22Rv1 (cell line): ENCODE measurements around the gene MMP14.
A peak's percentile ranks its signal among the peaks of the same experiment; 100 is the strongest.
"Not testable (repeated sequence)": the region's sequence is repeated elsewhere in the genome, so short reads cannot be mapped to it uniquely, and the experiment has no call there.

Experiments
- H3K27ac ChIP-seq: fragments of 450-650 bp; 2 replicates; pipeline ENCODE4 v1.5.1; 2017
- ZFX ChIP-seq: fragments of 450-650 bp; IDR thresholded peaks from 2 replicates; pipeline ENCODE4 v1.6.1; 2017; ENCODE audit warnings: antibody characterized with exemption, borderline replicate concordance
- TF ChIP-seq, protein P1 (sequence below): fragments of 450-650 bp; IDR thresholded peaks from 2 replicates; pipeline ENCODE4 v1.5.1; 2017; ENCODE audit warnings: mild to moderate bottlenecking

The MMP14 gene

DNA sequence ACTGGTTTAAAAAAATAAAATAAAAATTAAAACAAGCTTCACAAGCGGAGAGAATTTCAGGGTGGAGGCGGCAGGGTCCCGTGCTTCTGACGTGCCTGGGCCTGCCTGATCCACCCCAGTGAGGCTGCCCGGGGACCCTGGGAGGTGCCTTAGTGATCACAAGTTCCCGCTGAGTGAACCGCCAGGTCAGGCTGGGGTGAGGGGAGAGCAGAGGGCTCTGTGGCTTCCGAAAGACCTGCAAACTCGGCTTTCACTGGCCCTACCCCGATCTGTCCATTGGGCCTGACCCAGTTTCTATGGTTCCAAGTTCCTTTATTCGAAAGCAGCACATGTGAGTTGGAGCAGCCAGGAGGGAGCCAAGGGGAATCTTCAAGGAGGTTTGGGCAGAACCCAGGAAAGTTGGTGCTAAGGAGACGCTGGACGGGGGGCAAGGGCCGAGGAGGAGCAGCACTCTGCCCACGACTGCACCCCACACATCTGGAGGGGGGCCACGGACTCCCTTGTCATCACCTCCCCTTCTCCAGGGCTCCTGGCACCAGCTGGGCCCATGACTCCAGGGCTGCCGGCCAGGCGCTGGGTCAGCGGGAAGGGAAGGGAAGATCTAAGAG is 12.9 kb downstream of the MMP14 start:
- no peak overlapping the region for H3K27ac ChIP-seq
- no peak for TF ChIP-seq ZFX
- TF ChIP-seq, protein P1, sequence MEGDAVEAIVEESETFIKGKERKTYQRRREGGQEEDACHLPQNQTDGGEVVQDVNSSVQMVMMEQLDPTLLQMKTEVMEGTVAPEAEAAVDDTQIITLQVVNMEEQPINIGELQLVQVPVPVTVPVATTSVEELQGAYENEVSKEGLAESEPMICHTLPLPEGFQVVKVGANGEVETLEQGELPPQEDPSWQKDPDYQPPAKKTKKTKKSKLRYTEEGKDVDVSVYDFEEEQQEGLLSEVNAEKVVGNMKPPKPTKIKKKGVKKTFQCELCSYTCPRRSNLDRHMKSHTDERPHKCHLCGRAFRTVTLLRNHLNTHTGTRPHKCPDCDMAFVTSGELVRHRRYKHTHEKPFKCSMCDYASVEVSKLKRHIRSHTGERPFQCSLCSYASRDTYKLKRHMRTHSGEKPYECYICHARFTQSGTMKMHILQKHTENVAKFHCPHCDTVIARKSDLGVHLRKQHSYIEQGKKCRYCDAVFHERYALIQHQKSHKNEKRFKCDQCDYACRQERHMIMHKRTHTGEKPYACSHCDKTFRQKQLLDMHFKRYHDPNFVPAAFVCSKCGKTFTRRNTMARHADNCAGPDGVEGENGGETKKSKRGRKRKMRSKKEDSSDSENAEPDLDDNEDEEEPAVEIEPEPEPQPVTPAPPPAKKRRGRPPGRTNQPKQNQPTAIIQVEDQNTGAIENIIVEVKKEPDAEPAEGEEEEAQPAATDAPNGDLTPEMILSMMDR = no peak

DNA sequence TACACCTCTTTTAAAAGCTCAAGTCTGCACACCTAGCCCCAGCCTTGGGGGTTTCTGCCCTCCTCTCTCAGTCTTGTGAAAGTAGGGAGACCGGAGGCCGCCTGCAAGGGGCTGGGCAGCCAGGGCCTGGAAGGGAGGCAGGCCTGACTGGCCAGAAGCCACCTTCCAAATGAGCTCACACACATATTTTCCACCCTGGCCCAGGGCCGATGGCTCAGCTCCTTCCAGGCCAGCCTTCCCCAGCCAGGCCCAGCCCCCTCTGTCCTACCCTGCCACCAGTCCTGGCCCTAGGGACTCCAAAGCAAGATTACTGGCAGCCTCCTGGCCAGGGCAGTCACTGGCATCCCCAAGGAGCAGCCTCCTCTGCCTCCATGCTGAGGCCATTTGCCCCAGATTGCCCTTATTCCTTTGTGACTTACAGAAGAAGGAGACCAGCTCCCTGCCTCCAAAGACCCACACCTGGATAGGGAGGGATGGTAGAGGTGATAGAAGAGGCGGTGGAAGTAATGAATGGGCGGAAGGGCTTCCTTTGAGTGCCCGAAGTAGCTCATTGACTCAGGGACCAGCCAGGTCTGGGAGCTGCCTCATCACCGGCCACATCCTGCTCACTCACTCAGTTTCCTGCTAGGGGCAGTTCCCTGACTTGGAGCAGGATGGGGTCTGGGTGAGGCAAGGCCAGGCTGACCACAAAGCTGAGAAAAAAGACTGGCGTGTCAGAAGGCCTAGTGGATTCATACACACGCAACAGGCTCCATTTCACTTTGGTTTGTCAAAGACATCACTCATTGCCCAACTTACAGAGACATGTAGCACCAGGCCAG is 14.8 kb downstream of the MMP14 start:
- TF ChIP-seq ZFX = no peak
- TF ChIP-seq, protein P1 = no peak
- no peak overlapping the region for H3K27ac ChIP-seq

DNA sequence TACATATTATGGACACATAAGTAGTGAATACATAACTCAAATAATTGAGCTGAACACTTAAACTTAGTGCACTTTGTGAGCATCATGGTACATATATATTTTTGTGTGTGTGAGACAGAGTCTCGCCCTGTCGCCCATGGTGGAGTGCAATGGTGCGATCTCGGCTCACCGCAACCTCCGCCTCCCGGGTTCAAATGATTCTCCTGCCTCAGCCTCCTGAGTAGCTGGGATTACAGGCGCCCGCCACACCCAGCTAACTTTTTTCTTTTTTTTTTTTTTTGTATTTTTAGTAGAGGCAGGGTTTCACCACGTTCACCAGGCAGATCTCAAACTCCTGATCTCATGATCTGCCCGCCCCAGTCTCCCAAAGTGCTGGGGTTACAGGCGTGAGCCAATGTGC is 15.8 kb downstream of the MMP14 start:
- not testable (repeated sequence) for H3K27ac ChIP-seq

DNA sequence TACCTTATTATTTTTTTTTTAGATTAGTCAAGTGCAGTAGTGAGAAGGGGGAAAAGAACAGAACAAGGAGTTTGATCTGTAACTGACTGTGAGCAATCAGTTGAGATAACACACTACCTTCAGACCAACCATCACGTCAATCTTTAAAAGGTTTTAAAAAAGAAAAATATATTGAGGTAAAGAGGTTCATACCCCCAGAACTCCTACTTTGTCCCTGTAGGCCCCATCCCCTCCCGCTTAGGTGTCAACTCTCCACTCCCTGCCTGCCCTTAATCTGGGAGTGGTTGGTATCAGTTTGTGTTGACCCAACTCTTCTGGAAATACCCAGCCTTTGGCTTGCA is 16.2 kb downstream of the MMP14 start:
- TF ChIP-seq ZFX = no peak
- TF ChIP-seq, protein P1 = no peak
- H3K27ac ChIP-seq = no peak overlapping the region

DNA sequence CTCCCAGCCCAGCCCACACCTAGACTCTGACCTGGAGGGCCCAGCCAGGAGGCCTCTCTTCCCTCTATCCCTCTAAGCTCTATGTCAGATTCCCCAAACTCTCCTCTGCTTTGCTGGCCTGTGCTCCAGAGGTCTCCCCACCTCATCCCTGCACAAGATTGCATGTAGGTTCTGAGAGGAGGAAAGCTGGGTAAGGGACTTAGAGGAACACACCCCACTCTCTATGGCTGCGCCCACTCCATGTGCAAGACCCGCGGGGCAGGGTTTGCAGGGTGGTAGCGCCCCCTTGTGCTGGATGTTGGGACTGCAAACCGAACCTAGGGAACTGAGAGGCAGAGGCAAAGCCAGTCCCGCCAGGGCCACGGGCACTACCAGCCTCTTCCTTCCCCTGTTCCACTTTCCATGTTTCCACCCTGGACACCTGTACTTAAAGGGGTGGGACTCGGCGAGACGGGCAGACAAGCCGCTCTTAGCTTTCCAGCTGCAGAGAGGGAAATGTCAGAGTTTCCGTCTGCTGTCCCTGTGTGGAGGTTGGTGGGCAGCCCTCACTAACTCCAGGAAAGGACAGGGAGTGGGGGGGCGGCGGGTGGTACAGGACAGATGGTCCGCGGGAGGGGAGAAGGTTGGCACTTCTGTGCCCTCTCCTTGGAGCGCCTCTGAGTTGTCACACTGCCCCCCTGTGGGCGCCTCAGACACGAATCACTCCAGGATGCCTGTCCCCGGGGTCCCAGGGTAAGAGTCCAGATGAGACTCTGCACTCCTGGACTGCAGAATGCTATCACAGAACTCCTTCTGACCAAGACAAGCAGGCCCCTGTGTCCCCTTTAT is 16.8 kb downstream of the MMP14 start:
- H3K27ac ChIP-seq = no peak overlapping the region
- TF ChIP-seq ZFX = no peak
- TF ChIP-seq, protein P1 = peak; percentile 96

DNA sequence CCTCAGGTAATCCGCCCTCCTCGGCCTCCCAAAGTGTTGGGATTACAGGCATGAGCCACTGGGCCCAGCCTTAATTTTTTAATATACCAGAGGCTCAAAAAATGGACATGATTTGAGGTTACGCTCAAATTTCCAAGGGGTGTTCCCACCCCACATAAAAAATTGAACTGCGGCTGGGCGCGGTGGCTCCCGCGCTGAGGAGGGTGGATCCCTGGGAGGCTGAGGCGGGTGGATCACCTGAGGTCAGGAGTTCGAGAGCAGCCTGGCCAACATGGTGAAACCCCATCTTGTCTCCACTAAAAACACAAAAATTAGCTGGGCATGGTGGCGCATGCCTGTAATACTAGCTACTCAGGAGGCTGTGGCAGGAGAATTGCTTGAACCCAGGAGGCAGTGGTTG is 17.9 kb downstream of the MMP14 start:
- not testable (repeated sequence) for H3K27ac ChIP-seq

DNA sequence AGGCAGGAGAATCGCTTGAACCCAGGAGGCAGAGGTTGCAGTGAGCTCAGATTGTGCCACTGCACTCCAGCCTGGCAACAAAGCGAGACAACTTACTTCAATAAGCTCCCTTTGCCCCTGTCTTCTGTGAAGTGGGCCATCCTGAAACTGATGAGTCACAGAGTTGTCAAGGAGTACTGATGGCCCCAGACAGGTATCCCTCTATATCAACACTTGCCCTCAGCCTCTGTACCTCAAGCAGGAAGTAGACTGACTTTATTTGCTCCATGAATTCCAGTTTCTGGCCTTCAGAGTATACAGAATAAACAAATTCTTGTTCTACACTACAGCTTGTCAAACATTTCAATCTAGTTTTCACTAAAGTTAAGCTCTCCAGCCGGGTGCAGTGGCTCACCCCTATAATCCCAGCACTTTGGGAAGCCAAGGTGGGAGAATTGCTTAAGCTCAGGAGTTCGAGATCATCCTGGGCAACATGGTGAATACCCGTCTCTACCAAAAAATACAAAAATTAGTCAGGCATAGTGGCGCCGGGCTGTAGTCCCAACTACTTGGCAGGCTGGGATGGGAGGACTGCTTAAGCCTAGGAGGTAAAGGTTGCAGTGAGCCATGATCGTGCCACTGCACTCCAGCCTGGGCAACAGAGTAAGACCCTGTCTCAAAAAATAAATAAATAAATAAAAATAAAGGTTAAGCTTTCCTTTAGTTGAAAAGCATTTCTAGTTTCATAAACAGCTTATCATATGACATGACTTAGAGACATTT is 18.8 kb downstream of the MMP14 start:
- H3K27ac ChIP-seq = no peak overlapping the region
- no peak for TF ChIP-seq ZFX
- TF ChIP-seq, protein P1 = no peak

DNA sequence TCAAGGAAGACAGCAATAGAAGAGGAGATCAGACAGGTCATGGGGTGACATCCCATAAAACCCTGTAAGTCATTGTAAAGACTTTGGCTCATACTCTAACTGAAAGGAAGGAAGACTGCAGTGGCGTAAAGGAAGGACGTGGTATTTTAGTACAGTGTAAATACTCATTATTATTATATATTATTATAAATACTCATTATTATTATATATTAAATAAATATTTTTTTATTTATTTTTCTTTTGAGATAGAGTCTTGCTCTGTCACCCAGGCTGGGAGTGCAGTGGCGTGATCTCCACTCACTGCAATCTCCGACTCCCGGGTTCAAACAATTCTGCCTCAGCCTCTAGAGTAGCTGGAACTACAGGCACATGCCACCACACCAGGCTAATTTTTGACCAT is 20.0 kb downstream of the MMP14 start:
- no peak overlapping the region for H3K27ac ChIP-seq
- no peak for TF ChIP-seq ZFX
- TF ChIP-seq, protein P1 = no peak

DNA sequence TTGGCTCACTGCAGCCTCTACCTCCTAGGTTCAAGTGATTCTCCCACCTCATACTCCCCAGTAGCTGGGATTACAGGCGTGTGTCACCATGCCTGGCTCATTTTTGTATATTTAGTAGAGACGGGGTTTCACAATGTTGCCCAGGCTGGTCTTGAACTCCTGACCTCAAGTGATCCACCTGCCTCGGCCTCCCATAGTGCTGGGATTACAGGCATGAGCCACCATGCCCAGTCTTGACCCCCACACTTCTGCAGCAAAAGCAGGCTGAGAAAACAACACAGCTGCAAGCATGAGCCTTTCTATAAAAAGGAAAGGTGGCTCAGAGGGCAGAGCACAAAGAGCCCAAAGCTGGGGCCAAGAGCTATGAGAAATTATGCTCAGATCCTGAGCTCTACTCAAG is 24.0 kb downstream of the MMP14 start:
- H3K27ac ChIP-seq = not testable (repeated sequence)
